Calu3 (cell line): ENCODE data around the gene SIAH1. TPM values are rescaled to one million over a fixed set of nuclear protein-coding genes. Genes with fewer than 3 reads are reported as not detected.
A peak's percentile ranks its signal among the peaks of the same experiment; 100 is the strongest.
"Not testable (repeated sequence)": the region's sequence is repeated elsewhere in the genome, so short reads cannot be mapped to it uniquely, and the experiment has no call there.

ENCODE experiments used
- BruUV-seq: library from RNA; stranded (reverse); fragments of 400-500 nt; replicated peaks from 2 replicates; lab custom pipeline; 2021; lab: Mats Ljungman, UMichigan
- CTCF ChIA-PET: fragments of 300-600 bp; sonication (Branson Sonifier 250); formaldehyde crosslinking; loops from one replicate; lab custom pipeline; 2022; ENCODE audit warnings: antibody characterized with exemption; lab: Charles Lee
- DNase-seq: peaks from one replicate; pipeline ENCODE4 v3.0.0; 2022
- H3K27ac Mint-ChIP-seq: one replicate; pipeline ENCODE4 v1.8.0; 2022; ENCODE audit warnings: mixed read lengths; ENCODE audit not compliant: unreplicated experiment
- H3K27me3 Mint-ChIP-seq: one replicate; pipeline ENCODE4 v1.8.0; 2022; ENCODE audit warnings: mixed read lengths; ENCODE audit not compliant: unreplicated experiment
- H3K36me3 Mint-ChIP-seq: one replicate; pipeline ENCODE4 v1.8.0; 2022; ENCODE audit warnings: mild to moderate bottlenecking, moderate library complexity, mixed read lengths; ENCODE audit not compliant: insufficient read depth, unreplicated experiment
- H3K4me1 Mint-ChIP-seq: one replicate; pipeline ENCODE4 v1.8.0; 2022; ENCODE audit warnings: mild to moderate bottlenecking, low read depth, mixed read lengths; ENCODE audit not compliant: unreplicated experiment
- H3K4me3 Mint-ChIP-seq: one replicate; pipeline ENCODE4 v1.8.0; 2022; ENCODE audit warnings: mild to moderate bottlenecking, low read depth, moderate library complexity, mixed read lengths; ENCODE audit not compliant: unreplicated experiment
- H3K9me3 Mint-ChIP-seq: one replicate; pipeline ENCODE4 v1.8.0; 2022; ENCODE audit warnings: low read depth, mixed read lengths; ENCODE audit not compliant: unreplicated experiment
- CTCF ChIP-seq: fragments of 200-600 bp; IDR thresholded peaks from one replicate; pipeline ENCODE4 v1.8.0; 2022; ENCODE audit warnings: antibody characterized with exemption; ENCODE audit not compliant: unreplicated experiment
- intact Hi-C: fragments of 100-400 bp; cut with micrococcal nuclease; formaldehyde crosslinking; loops from one replicate; pipeline ENCODE4 v1.10.0; 2022; ENCODE audit not compliant: unreplicated experiment
- total RNA-seq: library from RNA; stranded (reverse); gene quantifications from 2 replicates; pipeline ENCODE4 v1.2.3, GENCODE V29; 2022

The SIAH1 gene
- total RNA-seq, 1 experiment from 2014 or later = 32.3 TPM

DNA sequence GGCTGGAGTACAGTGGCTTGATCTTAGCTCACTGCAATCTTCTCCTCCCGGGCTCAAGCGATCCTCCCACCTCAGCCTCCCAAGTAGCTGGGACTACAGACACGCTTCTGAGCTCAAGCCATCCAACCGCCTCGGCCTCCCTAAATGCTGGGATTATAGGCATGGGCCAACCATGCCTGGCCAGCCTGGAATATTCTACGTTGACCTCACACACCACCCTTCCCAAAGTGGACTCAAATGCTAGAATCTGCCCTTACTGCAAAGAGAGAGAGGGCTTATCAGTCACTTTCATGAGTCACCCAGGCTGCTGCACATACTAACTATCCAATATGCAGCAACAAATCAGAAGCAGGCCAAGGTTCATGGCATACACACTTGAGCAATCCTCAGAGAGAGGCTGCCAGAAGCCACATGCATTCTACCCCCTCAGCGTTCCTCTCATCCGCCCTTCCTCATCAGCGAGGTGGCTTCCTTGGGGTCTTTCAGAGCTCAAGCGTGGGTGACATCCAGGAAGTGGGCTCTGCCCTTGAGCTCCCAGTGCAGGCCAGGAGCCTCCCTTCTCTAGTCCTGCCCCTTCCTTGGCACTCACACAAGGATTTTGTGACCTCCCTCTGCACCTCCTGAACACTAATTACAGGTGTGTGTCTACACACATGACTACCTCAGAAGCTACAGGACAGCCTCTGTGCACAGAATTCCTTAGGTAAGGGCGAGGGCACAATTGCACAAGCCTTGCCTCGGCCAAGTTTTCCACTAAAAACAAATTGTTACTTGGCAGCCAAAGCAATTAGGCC lies 24.8 kb upstream of the SIAH1 start:
- H3K4me1 Mint-ChIP-seq = peaks cover 58% of the 10 kb centered on the region
- intact Hi-C loops = loop anchor here (2.0 kb wide), 1 partner anchor 43 kb away; no protein-coding TSS in a partner anchor
- no peaks in the 10 kb centered on the region for H3K9me3 Mint-ChIP-seq
- H3K4me3 Mint-ChIP-seq = peak overlapping the region; percentile 46
- no peaks in the 10 kb centered on the region for H3K27me3 Mint-ChIP-seq
- peak overlapping the region; percentile 92 for H3K27ac Mint-ChIP-seq
- TF ChIP-seq CTCF = no peak
- peak; percentile 76 for DNase-seq
- CTCF ChIA-PET = interaction anchor here (0.6 to 2.3 kb wide), 10 partner anchors 9 to 1860 kb away, joined by 3 to 7 read pairs (median 4); no protein-coding TSS in a partner anchor
- BruUV-seq = no TSS peak
- peaks cover 21% of the 10 kb centered on the region for H3K36me3 Mint-ChIP-seq

DNA sequence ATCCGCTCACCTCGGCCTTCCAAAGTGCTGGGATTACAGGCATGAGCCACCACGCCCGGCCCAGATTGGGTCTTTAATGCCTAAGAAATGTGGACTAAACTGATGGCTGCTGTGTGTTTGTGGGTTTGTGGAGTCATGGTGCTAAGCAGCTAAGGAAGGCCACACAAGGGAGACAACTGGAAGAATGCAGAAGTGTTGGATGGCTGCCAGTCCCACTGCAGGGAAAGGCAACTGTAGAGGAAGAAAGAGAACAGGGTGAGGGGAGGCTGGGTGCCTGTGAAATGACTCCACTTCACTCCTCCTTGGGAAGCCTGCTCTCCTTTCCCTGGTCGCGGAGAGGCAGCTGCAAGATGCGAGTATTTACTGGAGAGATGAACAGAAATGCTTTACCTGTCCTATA lies 23.5 kb upstream of the SIAH1 start:
- H3K9me3 Mint-ChIP-seq = no peaks in the 10 kb centered on the region
- H3K36me3 Mint-ChIP-seq = peaks cover 21% of the 10 kb centered on the region
- no peak for TF ChIP-seq CTCF
- intact Hi-C loops = no loop called here
- CTCF ChIA-PET = interaction anchor here (2.1 to 2.3 kb wide), 2 partner anchors 43 to 118 kb away, joined by 7 read pairs; no protein-coding TSS in a partner anchor
- BruUV-seq = no TSS peak
- H3K4me1 Mint-ChIP-seq = peaks cover 65% of the 10 kb centered on the region
- DNase-seq = peak; percentile 54
- peak overlapping the region; percentile 90 for H3K27ac Mint-ChIP-seq
- H3K4me3 Mint-ChIP-seq = peak overlapping the region; percentile 24
- H3K27me3 Mint-ChIP-seq = no peaks in the 10 kb centered on the region

DNA sequence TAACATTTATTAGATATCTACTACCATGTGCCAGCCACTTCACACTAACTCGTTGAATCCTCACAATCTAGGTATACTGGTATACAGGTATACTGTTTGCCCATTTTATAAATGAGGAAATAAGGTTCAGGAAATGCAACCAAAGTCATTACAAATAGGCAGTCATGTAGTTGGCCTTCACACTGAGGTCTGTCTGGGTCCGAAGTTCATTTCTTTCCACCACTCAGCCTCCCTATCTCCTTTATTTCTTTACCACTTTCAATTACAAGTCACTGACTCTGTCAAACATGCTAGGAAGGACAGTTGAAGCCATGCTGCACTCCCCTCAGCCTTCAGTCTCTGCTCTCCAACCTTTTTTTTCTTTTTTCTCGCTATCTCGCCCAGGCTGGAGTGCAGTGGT lies 20.7 kb upstream of the SIAH1 start:
- CTCF ChIA-PET = no interaction called here
- intact Hi-C loops = no loop called here
- Mint-ChIP-seq H3K27ac (peak overlapping the region; percentile 38), H3K36me3 (peaks cover 21% of the 10 kb centered on the region), H3K27me3 (no peaks in the 10 kb centered on the region), H3K9me3 (no peaks in the 10 kb centered on the region), H3K4me3 (no peak overlapping the region), H3K4me1 (peaks cover 54% of the 10 kb centered on the region)
- no peak for TF ChIP-seq CTCF
- no peak for DNase-seq
- no TSS peak for BruUV-seq

DNA sequence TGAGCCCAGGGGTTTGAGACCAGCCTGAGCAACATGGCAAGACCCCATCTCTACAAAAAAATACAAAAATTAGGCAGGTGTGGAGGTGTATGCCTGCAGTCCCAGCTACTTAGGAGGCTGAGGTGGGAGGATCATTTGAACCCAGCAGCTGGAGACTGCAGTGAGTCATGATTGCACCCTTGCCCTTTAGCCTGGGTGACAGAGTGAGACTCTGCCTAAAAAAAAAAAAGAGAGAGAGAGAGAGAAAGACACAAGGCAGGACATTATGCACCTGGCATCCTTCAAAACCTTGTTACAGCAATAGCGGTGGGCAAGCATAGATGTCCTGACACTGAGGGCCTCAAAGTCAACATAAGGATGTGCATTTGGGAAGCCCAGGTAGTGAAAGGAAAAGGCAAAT lies 19.9 kb upstream of the SIAH1 start:
- DNase-seq = no peak
- TF ChIP-seq CTCF = no peak
- H3K27me3 Mint-ChIP-seq = no peaks in the 10 kb centered on the region
- CTCF ChIA-PET = no interaction called here
- no peak overlapping the region for H3K4me3 Mint-ChIP-seq
- no peaks in the 10 kb centered on the region for H3K9me3 Mint-ChIP-seq
- BruUV-seq = no TSS peak
- no peak overlapping the region for H3K27ac Mint-ChIP-seq
- intact Hi-C loops = no loop called here
- peaks cover 47% of the 10 kb centered on the region for H3K4me1 Mint-ChIP-seq
- peaks cover 18% of the 10 kb centered on the region for H3K36me3 Mint-ChIP-seq

DNA sequence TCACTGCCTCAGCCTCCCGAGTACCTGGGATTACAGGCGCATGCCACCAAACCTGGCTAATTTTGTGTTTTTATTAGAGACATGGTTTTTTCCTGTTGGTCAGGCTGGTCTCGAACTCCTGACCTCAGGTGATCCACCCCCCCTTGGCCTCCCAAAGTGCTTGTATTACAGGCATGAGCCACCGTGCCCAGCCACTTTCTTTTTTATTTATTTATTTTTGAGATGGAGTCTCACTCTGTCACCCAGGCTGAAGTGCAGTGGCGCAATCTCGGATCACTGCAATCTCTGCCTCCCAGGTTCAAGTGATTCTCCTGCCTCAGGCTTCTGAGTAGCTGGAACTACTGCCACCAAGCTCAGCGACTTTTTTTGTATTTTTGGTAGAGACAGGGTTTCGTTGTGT lies 17.3 kb upstream of the SIAH1 start:
- CTCF ChIA-PET = interaction anchor here (0.7 kb wide), 1 partner anchor 710 kb away, joined by 3 read pairs; no protein-coding TSS in a partner anchor
- DNase-seq, H3K4me3 Mint-ChIP-seq, H3K27ac Mint-ChIP-seq, intact Hi-C loops, H3K36me3 Mint-ChIP-seq, H3K27me3 Mint-ChIP-seq, BruUV-seq, H3K9me3 Mint-ChIP-seq: not testable (repeated sequence)
- H3K4me1 Mint-ChIP-seq = peaks cover 27% of the 10 kb centered on the region
